WTC11 (cell line): ENCODE measurements around the gene FAM240A. TPM values are rescaled to one million over a fixed set of nuclear protein-coding genes. Genes with fewer than 3 reads are reported as not detected.

Experiments
- ATF1 ChIP-seq: sonication (generic); formaldehyde crosslinking; IDR thresholded peaks from 2 replicates; pipeline ENCODE4 v1.8.1; 2023; ENCODE audit warnings: mild to moderate bottlenecking, moderate library complexity, missing genetic modification reagents
- CREM ChIP-seq: sonication (generic); formaldehyde crosslinking; IDR thresholded peaks from 2 replicates; pipeline ENCODE4 v1.8.1; 2022; ENCODE audit warnings: mild to moderate bottlenecking, missing genetic modification reagents, moderate library complexity
- EMX1 ChIP-seq: fragments of 250-450 bp; sonication (Bioruptor Pico); IDR thresholded peaks from 2 replicates; pipeline ENCODE4 v1.8.0; 2021; ENCODE audit warnings: mild to moderate bottlenecking
- JUN ChIP-seq: sonication (generic); formaldehyde crosslinking; IDR thresholded peaks from 2 replicates; pipeline ENCODE4 v1.8.0; 2023; ENCODE audit warnings: mild to moderate bottlenecking, missing genetic modification reagents
- NFE2L1 ChIP-seq: sonication (generic); formaldehyde crosslinking; IDR thresholded peaks from 2 replicates; pipeline ENCODE4 v1.8.1; 2023; ENCODE audit warnings: missing genetic modification reagents
- NFYB ChIP-seq: sonication (generic); formaldehyde crosslinking; conservative IDR thresholded peaks from 2 replicates; pipeline ENCODE4 v1.8.0; 2022; ENCODE audit warnings: low read depth, missing genetic modification reagents
- NR1H2 ChIP-seq: sonication (generic); formaldehyde crosslinking; IDR thresholded peaks from 2 replicates; pipeline ENCODE4 v1.9.0; 2021; ENCODE audit warnings: mild to moderate bottlenecking, moderate library complexity, missing genetic modification reagents
- NR3C1 ChIP-seq: sonication (generic); formaldehyde crosslinking; conservative IDR thresholded peaks from 2 replicates; pipeline ENCODE4 v1.8.1; 2023; ENCODE audit warnings: low read depth, mild to moderate bottlenecking, missing genetic modification reagents
- PRRX2 ChIP-seq: fragments of 250-450 bp; sonication (Bioruptor Pico); IDR thresholded peaks from 2 replicates; pipeline ENCODE4 v1.8.0; 2021; ENCODE audit warnings: mild to moderate bottlenecking
- SMAD4 ChIP-seq: sonication (generic); formaldehyde crosslinking; IDR thresholded peaks from 2 replicates; pipeline ENCODE4 v1.8.0; 2022; ENCODE audit warnings: mild to moderate bottlenecking, missing genetic modification reagents
- TP53 ChIP-seq: sonication (generic); formaldehyde crosslinking; IDR thresholded peaks from 2 replicates; pipeline ENCODE4 v1.8.1; 2023; ENCODE audit warnings: mild to moderate bottlenecking, missing genetic modification reagents
- ZNF232 ChIP-seq: sonication (generic); formaldehyde crosslinking; IDR thresholded peaks from 2 replicates; pipeline ENCODE4 v1.8.0; 2022; ENCODE audit warnings: mild to moderate bottlenecking, missing genetic modification reagents
- ZNF263 ChIP-seq: sonication (generic); formaldehyde crosslinking; IDR thresholded peaks from 2 replicates; pipeline ENCODE4 v1.8.1; 2022; ENCODE audit warnings: low read depth, mild to moderate bottlenecking, moderate library complexity, missing genetic modification reagents
- ZNF317 ChIP-seq: sonication (generic); formaldehyde crosslinking; IDR thresholded peaks from 2 replicates; pipeline ENCODE4 v1.8.1; 2023; ENCODE audit warnings: low read depth, mild to moderate bottlenecking, moderate library complexity, missing genetic modification reagents, borderline replicate concordance
- total RNA-seq: library from RNA; stranded (reverse); gene quantifications from 3 replicates; pipeline ENCODE4 v1.2.3, GENCODE V29; 2021
- TF ChIP-seq, protein P1 (sequence below): sonication (generic); formaldehyde crosslinking; IDR thresholded peaks from 2 replicates; pipeline ENCODE4 v1.8.1; 2023; ENCODE audit warnings: mild to moderate bottlenecking, missing genetic modification reagents, moderate library complexity
- TF ChIP-seq, protein P2 (sequence below): sonication (generic); formaldehyde crosslinking; IDR thresholded peaks from 2 replicates; pipeline ENCODE4 v1.8.0; 2023; ENCODE audit warnings: missing genetic modification reagents, mild to moderate bottlenecking, borderline replicate concordance
- TF ChIP-seq, protein P3 (sequence below): sonication (generic); formaldehyde crosslinking; IDR thresholded peaks from 2 replicates; pipeline ENCODE4 v1.8.1; 2022; ENCODE audit warnings: missing genetic modification reagents, borderline replicate concordance
- TF ChIP-seq, protein P4 (sequence below): fragments of 250-450 bp; sonication (Bioruptor Pico); conservative IDR thresholded peaks from 2 replicates; pipeline ENCODE4 v1.9.0; 2021; ENCODE audit warnings: mild to moderate bottlenecking
- TF ChIP-seq, protein P5 (sequence below): sonication (generic); formaldehyde crosslinking; IDR thresholded peaks from 2 replicates; pipeline ENCODE4 v1.8.0; 2022; ENCODE audit warnings: mild to moderate bottlenecking, missing genetic modification reagents
- TF ChIP-seq, protein P6 (sequence below): sonication (generic); formaldehyde crosslinking; IDR thresholded peaks from 2 replicates; pipeline ENCODE4 v1.8.0; 2023; ENCODE audit warnings: mild to moderate bottlenecking, missing genetic modification reagents
- TF ChIP-seq, protein P7 (sequence below): sonication (generic); formaldehyde crosslinking; IDR thresholded peaks from 2 replicates; pipeline ENCODE4 v1.8.0; 2022; ENCODE audit warnings: mild to moderate bottlenecking, missing genetic modification reagents
- TF ChIP-seq, protein P8 (sequence below): fragments of 200-600 bp; IDR thresholded peaks from 2 replicates; pipeline ENCODE4 v1.8.0; 2022; ENCODE audit warnings: antibody characterized with exemption
- TF ChIP-seq, protein P9 (sequence below): sonication (generic); formaldehyde crosslinking; IDR thresholded peaks from 2 replicates; pipeline ENCODE4 v1.8.0; 2023; ENCODE audit warnings: missing genetic modification reagents

The FAM240A gene
- total RNA-seq, 1 experiment from 2014 or later, result 0.13 TPM

DNA sequence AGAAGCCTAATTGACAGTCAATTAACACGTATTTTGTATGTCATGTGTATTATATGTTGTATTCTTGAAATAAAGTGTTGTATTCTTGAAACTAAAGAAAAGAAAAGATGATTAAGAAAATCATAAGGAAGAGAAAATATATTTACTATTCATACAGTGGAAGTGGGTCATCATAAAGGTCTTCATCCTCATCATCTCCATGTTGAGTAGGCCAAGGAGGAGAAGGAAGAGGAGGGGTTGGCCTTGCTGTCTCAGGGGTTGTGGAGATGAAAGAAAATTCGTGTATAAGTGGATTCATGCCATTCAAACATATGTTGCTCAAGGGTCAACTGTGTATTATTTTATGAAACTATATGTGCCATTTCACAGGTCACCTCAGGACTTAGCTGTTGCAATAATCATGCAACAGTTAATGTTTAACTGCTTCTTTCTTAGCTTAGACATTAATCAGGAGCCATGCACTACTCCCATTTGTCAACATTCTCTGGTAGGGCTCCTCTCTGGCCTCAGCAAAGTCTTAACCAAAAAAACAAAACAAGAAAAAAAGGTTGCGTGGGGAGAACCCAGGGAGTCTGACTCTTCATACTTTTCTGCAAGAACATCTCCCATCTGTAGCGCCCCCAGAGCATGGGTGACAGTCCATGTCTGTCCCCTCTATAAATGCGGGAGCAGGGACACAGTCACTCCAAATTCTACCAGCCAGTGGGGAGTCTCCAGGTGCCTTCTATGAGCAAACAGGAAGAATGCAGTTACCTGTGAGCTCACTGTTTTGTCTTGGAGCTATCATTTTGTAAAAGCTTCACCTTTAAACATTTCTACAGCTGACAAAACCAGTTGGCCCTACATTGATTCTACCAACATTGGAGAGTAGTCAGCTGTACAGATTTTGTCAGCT, 26.3 kb upstream of the FAM240A start (continued):
- TF ChIP-seq, protein P1, sequence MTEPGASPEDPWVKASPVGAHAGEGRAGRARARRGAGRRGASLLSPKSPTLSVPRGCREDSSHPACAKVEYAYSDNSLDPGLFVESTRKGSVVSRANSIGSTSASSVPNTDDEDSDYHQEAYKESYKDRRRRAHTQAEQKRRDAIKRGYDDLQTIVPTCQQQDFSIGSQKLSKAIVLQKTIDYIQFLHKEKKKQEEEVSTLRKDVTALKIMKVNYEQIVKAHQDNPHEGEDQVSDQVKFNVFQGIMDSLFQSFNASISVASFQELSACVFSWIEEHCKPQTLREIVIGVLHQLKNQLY, result no peak
- TF ChIP-seq, protein P2, sequence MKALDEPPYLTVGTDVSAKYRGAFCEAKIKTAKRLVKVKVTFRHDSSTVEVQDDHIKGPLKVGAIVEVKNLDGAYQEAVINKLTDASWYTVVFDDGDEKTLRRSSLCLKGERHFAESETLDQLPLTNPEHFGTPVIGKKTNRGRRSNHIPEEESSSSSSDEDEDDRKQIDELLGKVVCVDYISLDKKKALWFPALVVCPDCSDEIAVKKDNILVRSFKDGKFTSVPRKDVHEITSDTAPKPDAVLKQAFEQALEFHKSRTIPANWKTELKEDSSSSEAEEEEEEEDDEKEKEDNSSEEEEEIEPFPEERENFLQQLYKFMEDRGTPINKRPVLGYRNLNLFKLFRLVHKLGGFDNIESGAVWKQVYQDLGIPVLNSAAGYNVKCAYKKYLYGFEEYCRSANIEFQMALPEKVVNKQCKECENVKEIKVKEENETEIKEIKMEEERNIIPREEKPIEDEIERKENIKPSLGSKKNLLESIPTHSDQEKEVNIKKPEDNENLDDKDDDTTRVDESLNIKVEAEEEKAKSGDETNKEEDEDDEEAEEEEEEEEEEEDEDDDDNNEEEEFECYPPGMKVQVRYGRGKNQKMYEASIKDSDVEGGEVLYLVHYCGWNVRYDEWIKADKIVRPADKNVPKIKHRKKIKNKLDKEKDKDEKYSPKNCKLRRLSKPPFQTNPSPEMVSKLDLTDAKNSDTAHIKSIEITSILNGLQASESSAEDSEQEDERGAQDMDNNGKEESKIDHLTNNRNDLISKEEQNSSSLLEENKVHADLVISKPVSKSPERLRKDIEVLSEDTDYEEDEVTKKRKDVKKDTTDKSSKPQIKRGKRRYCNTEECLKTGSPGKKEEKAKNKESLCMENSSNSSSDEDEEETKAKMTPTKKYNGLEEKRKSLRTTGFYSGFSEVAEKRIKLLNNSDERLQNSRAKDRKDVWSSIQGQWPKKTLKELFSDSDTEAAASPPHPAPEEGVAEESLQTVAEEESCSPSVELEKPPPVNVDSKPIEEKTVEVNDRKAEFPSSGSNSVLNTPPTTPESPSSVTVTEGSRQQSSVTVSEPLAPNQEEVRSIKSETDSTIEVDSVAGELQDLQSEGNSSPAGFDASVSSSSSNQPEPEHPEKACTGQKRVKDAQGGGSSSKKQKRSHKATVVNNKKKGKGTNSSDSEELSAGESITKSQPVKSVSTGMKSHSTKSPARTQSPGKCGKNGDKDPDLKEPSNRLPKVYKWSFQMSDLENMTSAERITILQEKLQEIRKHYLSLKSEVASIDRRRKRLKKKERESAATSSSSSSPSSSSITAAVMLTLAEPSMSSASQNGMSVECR (CRISPR knock-in tag), result no peak
- TF ChIP-seq CREM (CRISPR knock-in tag) (peak; percentile 30; the same call in 1 of the 2 replicates), ZNF263 (CRISPR knock-in tag) (no peak), PRRX2 (peak; percentile 80), JUN (CRISPR knock-in tag) (peak; percentile 13; the same call in 1 of the 2 replicates), NR3C1 (CRISPR knock-in tag) (no peak), SMAD4 (CRISPR knock-in tag) (no peak), NR1H2 (CRISPR knock-in tag) (no peak), EMX1 (no peak), ZNF232 (CRISPR knock-in tag) (no peak), NFYB (no peak), TP53 (CRISPR knock-in tag) (no peak), ATF1 (CRISPR knock-in tag) (no peak), ZNF317 (CRISPR knock-in tag) (no peak), NFE2L1 (CRISPR knock-in tag) (peak; percentile 14; the same call in 1 of the 2 replicates)
- TF ChIP-seq, protein P3, sequence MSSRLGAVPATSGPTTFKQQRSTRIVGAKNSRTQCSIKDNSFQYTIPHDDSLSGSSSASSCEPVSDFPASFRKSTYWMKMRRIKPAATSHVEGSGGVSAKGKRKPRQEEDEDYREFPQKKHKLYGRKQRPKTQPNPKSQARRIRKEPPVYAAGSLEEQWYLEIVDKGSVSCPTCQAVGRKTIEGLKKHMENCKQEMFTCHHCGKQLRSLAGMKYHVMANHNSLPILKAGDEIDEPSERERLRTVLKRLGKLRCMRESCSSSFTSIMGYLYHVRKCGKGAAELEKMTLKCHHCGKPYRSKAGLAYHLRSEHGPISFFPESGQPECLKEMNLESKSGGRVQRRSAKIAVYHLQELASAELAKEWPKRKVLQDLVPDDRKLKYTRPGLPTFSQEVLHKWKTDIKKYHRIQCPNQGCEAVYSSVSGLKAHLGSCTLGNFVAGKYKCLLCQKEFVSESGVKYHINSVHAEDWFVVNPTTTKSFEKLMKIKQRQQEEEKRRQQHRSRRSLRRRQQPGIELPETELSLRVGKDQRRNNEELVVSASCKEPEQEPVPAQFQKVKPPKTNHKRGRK (CRISPR knock-in tag), result no peak
- TF ChIP-seq, protein P4, sequence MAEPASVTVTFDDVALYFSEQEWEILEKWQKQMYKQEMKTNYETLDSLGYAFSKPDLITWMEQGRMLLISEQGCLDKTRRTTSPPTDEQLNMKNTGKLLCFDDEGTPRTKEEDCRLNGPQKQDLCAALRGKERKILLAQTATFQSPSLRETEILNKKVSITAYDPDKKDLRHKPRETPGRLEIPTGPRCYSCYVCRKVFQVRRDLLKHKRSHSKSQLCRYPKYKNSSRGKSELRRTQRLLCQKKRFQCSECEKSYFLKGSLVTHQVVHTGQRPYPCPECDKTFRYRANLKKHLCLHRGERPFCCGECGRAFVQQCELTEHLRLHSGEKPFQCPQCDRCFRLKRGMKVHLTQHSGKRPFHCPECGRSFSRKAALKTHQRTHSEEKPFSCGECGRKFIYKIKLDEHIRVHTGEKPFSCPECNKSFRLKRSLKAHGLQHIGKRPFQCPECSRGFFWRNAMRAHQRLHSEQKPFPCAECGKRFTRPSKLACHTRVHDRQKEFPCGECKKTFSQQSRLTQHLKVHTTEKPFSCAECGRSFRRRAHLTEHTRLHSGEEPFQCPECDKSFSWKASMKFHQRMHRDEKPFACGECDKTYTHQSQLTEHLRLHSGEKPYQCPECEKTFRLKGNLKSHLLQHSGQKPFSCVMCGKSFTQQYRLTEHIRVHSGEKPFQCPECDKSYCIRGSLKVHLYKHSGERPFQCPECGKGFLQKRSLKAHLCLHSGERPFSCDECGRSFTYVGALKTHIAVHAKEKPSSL (CRISPR knock-in tag), result peak; percentile 56; the same call in 1 of the 2 replicates
- TF ChIP-seq, protein P5, sequence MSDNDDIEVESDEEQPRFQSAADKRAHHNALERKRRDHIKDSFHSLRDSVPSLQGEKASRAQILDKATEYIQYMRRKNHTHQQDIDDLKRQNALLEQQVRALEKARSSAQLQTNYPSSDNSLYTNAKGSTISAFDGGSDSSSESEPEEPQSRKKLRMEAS (CRISPR knock-in tag), result no peak
- TF ChIP-seq, protein P6, sequence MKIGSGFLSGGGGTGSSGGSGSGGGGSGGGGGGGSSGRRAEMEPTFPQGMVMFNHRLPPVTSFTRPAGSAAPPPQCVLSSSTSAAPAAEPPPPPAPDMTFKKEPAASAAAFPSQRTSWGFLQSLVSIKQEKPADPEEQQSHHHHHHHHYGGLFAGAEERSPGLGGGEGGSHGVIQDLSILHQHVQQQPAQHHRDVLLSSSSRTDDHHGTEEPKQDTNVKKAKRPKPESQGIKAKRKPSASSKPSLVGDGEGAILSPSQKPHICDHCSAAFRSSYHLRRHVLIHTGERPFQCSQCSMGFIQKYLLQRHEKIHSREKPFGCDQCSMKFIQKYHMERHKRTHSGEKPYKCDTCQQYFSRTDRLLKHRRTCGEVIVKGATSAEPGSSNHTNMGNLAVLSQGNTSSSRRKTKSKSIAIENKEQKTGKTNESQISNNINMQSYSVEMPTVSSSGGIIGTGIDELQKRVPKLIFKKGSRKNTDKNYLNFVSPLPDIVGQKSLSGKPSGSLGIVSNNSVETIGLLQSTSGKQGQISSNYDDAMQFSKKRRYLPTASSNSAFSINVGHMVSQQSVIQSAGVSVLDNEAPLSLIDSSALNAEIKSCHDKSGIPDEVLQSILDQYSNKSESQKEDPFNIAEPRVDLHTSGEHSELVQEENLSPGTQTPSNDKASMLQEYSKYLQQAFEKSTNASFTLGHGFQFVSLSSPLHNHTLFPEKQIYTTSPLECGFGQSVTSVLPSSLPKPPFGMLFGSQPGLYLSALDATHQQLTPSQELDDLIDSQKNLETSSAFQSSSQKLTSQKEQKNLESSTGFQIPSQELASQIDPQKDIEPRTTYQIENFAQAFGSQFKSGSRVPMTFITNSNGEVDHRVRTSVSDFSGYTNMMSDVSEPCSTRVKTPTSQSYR (CRISPR knock-in tag), result no peak
- TF ChIP-seq, protein P7, sequence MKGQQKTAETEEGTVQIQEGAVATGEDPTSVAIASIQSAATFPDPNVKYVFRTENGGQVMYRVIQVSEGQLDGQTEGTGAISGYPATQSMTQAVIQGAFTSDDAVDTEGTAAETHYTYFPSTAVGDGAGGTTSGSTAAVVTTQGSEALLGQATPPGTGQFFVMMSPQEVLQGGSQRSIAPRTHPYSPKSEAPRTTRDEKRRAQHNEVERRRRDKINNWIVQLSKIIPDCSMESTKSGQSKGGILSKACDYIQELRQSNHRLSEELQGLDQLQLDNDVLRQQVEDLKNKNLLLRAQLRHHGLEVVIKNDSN, result no peak; the same call in 1 of the 2 replicates
- TF ChIP-seq, protein P8, sequence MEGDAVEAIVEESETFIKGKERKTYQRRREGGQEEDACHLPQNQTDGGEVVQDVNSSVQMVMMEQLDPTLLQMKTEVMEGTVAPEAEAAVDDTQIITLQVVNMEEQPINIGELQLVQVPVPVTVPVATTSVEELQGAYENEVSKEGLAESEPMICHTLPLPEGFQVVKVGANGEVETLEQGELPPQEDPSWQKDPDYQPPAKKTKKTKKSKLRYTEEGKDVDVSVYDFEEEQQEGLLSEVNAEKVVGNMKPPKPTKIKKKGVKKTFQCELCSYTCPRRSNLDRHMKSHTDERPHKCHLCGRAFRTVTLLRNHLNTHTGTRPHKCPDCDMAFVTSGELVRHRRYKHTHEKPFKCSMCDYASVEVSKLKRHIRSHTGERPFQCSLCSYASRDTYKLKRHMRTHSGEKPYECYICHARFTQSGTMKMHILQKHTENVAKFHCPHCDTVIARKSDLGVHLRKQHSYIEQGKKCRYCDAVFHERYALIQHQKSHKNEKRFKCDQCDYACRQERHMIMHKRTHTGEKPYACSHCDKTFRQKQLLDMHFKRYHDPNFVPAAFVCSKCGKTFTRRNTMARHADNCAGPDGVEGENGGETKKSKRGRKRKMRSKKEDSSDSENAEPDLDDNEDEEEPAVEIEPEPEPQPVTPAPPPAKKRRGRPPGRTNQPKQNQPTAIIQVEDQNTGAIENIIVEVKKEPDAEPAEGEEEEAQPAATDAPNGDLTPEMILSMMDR, result no peak
- TF ChIP-seq, protein P9, sequence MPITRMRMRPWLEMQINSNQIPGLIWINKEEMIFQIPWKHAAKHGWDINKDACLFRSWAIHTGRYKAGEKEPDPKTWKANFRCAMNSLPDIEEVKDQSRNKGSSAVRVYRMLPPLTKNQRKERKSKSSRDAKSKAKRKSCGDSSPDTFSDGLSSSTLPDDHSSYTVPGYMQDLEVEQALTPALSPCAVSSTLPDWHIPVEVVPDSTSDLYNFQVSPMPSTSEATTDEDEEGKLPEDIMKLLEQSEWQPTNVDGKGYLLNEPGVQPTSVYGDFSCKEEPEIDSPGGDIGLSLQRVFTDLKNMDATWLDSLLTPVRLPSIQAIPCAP, result no peak
